Cardiac fibroblast (primary cell): ENCODE data around the gene HEPN1.

Source experiments
- DNase-seq, 2 donors: peaks; one replicate each; pipeline versions ENCODE4 v3.0.0 to v3.0.0-alpha.2; 2010; ENCODE audit warnings: low read depth in 2 of 2
- H3K4me3 ChIP-seq, 2 donors: replicated peaks in 1 of 2; 1 replicate in 1 of 2; 2 replicates in 1 of 2; pipeline ENCODE4 v1.5.1; 2011; ENCODE audit warnings: low read depth in 2 of 2, low read length in 2 of 2, mild to moderate bottlenecking in 2 of 2, moderate library complexity in 1 of 2
- CTCF ChIP-seq: IDR thresholded peaks from one replicate; pipeline ENCODE4 v1.5.1; 2011; ENCODE audit warnings: low read depth, mild to moderate bottlenecking, low read length, inconsistent platforms

HEPN1 gene

GRCh38 chr11:124899383-124900145 lies 19.5 kb upstream of the HEPN1 start:
- DNase-seq = peak in 1 of 2 donors; percentile 37
- no peak overlapping the region for H3K4me3 ChIP-seq
- no peak for TF ChIP-seq CTCF

GRCh38 chr11:124900464-124900863 lies 18.6 kb upstream of the HEPN1 start:
- no peak for TF ChIP-seq CTCF
- H3K4me3 ChIP-seq = peak overlapping the region in 1 of 2 donors; percentile 30
- peak; percentile 81 to 96 for DNase-seq

- DNase-seq = peak in 1 of 2 donors; percentile 44
- TF ChIP-seq CTCF = no peak
- no peak overlapping the region for H3K4me3 ChIP-seq
These were observed 16.4 kb upstream of the HEPN1 start for GRCh38 chr11:124902616-124903015.

GRCh38 chr11:124915541-124916369 lies 3.3 kb upstream of the HEPN1 start:
- H3K4me3 ChIP-seq = no peak overlapping the region
- peak in 1 of 2 donors; percentile 79 for DNase-seq
- TF ChIP-seq CTCF = no peak

- TF ChIP-seq CTCF = no peak
- DNase-seq = no peak
- no peak overlapping the region for H3K4me3 ChIP-seq
These were observed 2.7 kb upstream of the HEPN1 start for GRCh38 chr11:124916370-124916710.

GRCh38 chr11:124917115-124917637 lies 1.9 kb upstream of the HEPN1 start:
- no peak overlapping the region for H3K4me3 ChIP-seq
- no peak for TF ChIP-seq CTCF
- peak; percentile 76 to 81 for DNase-seq
